Heart right ventricle (tissue), 16 donors: ENCODE results near the gene MAP7D2. TPM values are rescaled to one million over a fixed set of nuclear protein-coding genes. Genes with fewer than 3 reads are reported as not detected.

ENCODE experiments used
- ATAC-seq, 8 donors: fragments of 200-7000 bp; cut with Tn5 transposase; one replicate each; pipeline ENCODE4 v1.9.1; 2020; ENCODE audit warnings: mild to moderate bottlenecking in 8 of 8, moderate library complexity in 8 of 8, moderate number of reproducible peaks in 1 of 8
- DNase-seq, 2 donors: peaks; one replicate each; pipeline ENCODE4 v3.0.0-alpha.2; 2020
- H3K27ac ChIP-seq, 10 donors: fragments of 200-600 bp; sonication (generic) in 2 of 10; one replicate each; pipeline versions ENCODE4 v1.5.0 to v1.8.0; 2020 to 2022; ENCODE audit warnings: mild to moderate bottlenecking in 3 of 10
- H3K27me3 ChIP-seq, 7 donors: fragments of 200-600 bp; one replicate each; pipeline ENCODE4 v1.8.0; 2021 to 2022; ENCODE audit warnings: mild to moderate bottlenecking in 2 of 7
- H3K36me3 ChIP-seq, 9 donors: fragments of 200-600 bp; sonication (generic) in 1 of 9; one replicate each; pipeline versions ENCODE4 v1.5.0 to v1.8.0; 2020 to 2022; ENCODE audit warnings: mild to moderate bottlenecking in 2 of 9
- H3K4me1 ChIP-seq, 9 donors: fragments of 200-600 bp; sonication (generic) in 1 of 9; one replicate each; pipeline versions ENCODE4 v1.5.0 to v1.8.0; 2020 to 2022; ENCODE audit warnings: mild to moderate bottlenecking in 4 of 9
- H3K4me3 ChIP-seq, 10 donors: fragments of 200-600 bp; sonication (generic) in 2 of 10; one replicate each; pipeline versions ENCODE4 v1.5.0 to v1.8.0; 2020 to 2022; ENCODE audit warnings: mild to moderate bottlenecking in 7 of 10, moderate library complexity in 2 of 10
- H3K9me3 ChIP-seq, 11 donors: fragments of 200-600 bp in 10 of 11; sonication (generic) in 2 of 11; one replicate each; pipeline versions ENCODE4 v1.5.0 to v1.8.0; 2013 to 2022; ENCODE audit warnings: mild to moderate bottlenecking in 2 of 11, control low read depth in 1 of 11, moderate library complexity in 1 of 11
- WGBS, 2 donors: extraction: QIAGEN DNeasy Blood & Tissue Kit; methylation state at CpG; one replicate each; pipeline ENCODE4 v1.1.7; 2013; ENCODE audit warnings: inconsistent platforms in 1 of 2; 5-methylcytosine and 5-hydroxymethylcytosine counted together
- intact Hi-C, 10 donors: fragments of 100-400 bp; cut with DNase I; formaldehyde crosslinking; loops; one replicate each; pipeline versions ENCODE4 v1.11.1 to v1.14.2; 2022
- polyA plus RNA-seq, 2 donors: library from polyadenylated mRNA; stranded (reverse); fragments of 200-250 nt; gene quantifications; one replicate each; pipeline ENCODE4 v1.2.3, GENCODE V29; 2013
- total RNA-seq, 10 donors: library from RNA; stranded (reverse); fragmentation: NEBNext Ultra II Directional in 3 of 10; extraction: Animal tissue kit (Norgen Biotek cat#: 25700) in 3 of 10; gene quantifications; one replicate each; pipeline versions ENCODE4 v1.2.1 to v1.2.4, GENCODE V29; 2021 to 2023
- TF ChIP-seq, protein P1 (sequence below), 9 donors: fragments of 200-600 bp; sonication (generic) in 2 of 9; IDR thresholded peaks; one replicate each; pipeline versions ENCODE4 v1.5.0 to v1.8.0; 2021 to 2022; ENCODE audit warnings: antibody characterized with exemption in 9 of 9, mild to moderate bottlenecking in 5 of 9, moderate library complexity in 1 of 9
- donor health status: Arrhythmogenic right ventricular cardiomyopathy.
- donor health status: ischemic (EF 13 %, LVEDD 7.1; RV severe dilation, severe dysfunction).
- donor health status: healthy with polysubstance abuse.
- donor health status: DM: no; HTN: yes; CAD: no.
- donor health status: DM: no; HTN: no; CAD: no.
- donor health status: ischemic (EF 25% LVEDD 6.9; RV normal size, moderate dysfunction).
- donor health status: ischemic (EF 25% LVEDD 5.7; RV mildly dilated, moderate dysfunction).
- donor health status: healthy.
- donor health status: DM: yes; HTN: yes; CAD: no.
- donor health status: Ischemic cardiomyopathy.
- donor health status: ischemic (EF 35%, LVEDD 5.7; RV mildly dilated, moderate dysfunction).
- donor health status: nonischemic (EF 11% LVEDD 7.7; RV severe dilation, severe dysfunction).
- donor health status: DM: yes; HTN: yes; CAD: no.
- donor health status: PGD.
- donor health status: ischemic (EF 29% LVEDD 5.4; RV normal size, mild dysfunction).
- donor health status: nonischemic (EF 23%, LVEDD 6.1; RV moderate dilation, normal function).

The MAP7D2 gene
- total and polyA plus RNA-seq, 12 donors: 0.03 to 0.82 (median 0.38) TPM

GRCh38 chrX:20001588-20001987 lies 115.1 kb downstream of the MAP7D2 start:
- DNase-seq (no peak), ATAC-seq (no peak)
- TF ChIP-seq, protein P1, sequence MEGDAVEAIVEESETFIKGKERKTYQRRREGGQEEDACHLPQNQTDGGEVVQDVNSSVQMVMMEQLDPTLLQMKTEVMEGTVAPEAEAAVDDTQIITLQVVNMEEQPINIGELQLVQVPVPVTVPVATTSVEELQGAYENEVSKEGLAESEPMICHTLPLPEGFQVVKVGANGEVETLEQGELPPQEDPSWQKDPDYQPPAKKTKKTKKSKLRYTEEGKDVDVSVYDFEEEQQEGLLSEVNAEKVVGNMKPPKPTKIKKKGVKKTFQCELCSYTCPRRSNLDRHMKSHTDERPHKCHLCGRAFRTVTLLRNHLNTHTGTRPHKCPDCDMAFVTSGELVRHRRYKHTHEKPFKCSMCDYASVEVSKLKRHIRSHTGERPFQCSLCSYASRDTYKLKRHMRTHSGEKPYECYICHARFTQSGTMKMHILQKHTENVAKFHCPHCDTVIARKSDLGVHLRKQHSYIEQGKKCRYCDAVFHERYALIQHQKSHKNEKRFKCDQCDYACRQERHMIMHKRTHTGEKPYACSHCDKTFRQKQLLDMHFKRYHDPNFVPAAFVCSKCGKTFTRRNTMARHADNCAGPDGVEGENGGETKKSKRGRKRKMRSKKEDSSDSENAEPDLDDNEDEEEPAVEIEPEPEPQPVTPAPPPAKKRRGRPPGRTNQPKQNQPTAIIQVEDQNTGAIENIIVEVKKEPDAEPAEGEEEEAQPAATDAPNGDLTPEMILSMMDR (IDR thresholded peaks at IDR 0.05): no peak
- Histone ChIP-seq H3K27me3 (peaks cover 0 to 11% (median 0%) of the 10 kb centered on the region in 7 donors), H3K27ac (no peak overlapping the region), H3K9me3 (no peaks in the 10 kb centered on the region), H3K4me3 (no peak overlapping the region), H3K4me1 (no peaks in the 10 kb centered on the region), H3K36me3 (no peaks in the 10 kb centered on the region)
- WGBS, 2 donors: 47 to 49% methylated on average over 4 of the region's 4 CpGs
- intact Hi-C loops: no loop called here

DNA sequence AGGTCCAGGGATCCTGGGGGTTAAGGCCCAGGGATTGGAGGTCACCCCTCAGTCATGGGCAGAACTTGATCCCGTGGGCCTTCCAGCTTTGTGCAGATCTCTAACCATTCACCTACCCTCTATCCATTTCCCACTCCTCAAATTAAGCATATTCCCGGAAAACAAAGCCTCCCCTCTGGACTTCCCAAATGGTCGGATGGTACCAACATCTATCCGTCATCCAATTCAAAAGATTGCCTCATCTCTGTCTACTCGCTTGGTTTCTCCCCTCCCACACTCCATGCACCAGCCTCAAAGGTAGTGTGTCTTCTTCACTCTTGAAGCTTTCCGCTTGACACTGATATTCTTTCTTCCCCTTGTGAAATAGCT lies 125.4 kb downstream of the MAP7D2 start:
- Histone ChIP-seq H3K4me1 (peaks cover 0 to 13% (median 0%) of the 10 kb centered on the region in 9 donors), H3K9me3 (no peaks in the 10 kb centered on the region), H3K27me3 (peaks cover 0 to 6% (median 0%) of the 10 kb centered on the region in 7 donors), H3K36me3 (no peaks in the 10 kb centered on the region), H3K4me3 (peak overlapping the region in 9 of 10 donors; percentile 67 to 89 (median 79)), H3K27ac (peak overlapping the region in 8 of 10 donors; percentile 55 to 78 (median 72))
- ATAC-seq: peak in 1 of 8 donors; percentile 13
- intact Hi-C loops: loop anchor here in 7 of 10 donors (2.0 to 10.0 kb wide), 5 partner anchors 84 to 399 kb away; no protein-coding TSS in a partner anchor
- no peak for DNase-seq
- WGBS, 2 donors: 50 to 56% methylated on average over 6 of the region's 6 CpGs
- TF ChIP-seq, protein P1 (IDR thresholded peaks at IDR 0.05): peak in 1 of 9 donors; percentile 27

DNA sequence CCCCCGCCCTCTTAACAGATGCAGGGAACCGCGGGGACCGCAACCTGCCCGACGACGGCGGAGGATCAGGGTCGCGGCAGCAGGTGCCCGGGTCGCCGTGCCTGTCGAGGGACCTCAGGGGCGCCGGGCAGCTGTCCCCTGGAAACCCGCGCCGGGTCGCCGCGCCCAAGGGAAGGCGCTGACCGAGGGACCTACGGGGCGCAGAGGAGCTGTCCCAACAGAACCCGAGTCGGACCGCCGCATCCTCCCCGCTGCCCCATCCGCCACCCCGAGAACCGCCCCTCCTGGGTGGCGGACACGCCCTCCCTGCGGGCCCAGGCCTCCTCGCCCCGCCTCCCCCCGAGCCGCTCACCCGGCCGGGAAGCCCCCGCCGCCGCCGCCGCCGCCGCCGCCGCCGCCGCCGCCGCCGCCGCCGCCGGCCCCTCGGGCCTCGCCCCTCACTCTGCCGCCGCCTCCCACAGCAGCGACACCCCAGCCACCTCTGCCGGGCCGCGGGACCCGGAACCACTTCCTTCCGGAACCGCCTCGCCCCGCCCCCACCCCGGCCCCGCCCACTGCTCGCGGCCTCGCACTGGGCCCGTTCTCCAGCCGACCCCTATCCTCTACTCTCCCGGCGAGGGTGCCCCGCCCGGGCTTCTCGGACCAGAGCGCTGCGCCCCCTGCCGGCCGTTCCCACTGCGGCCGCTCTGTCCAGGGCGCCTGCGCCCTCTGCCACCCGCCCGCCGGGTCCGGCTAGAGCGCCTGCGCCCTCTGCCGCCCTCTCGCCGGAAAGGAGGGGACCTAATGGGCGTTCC lies 126.0 kb downstream of the MAP7D2 start, which contains the start of gene BCLAF3:
TSS of gene BCLAF3 (minus strand) at position 506 of the 794 bp plus-strand sequence. CDS start 20,797 bp downstream, outside the sequence.
- DNase-seq: peak; percentile 86 to 91
- Histone ChIP-seq H3K27me3 (peaks cover 0 to under 1% (median 0%) of the 10 kb centered on the region in 7 donors), H3K4me3 (peak within 1 kb of the TSS; percentile 50 to 89 (median 77)), H3K36me3 (no peaks in the 10 kb centered on the region), H3K9me3 (no peaks in the 10 kb centered on the region), H3K4me1 (peaks cover 0 to 13% (median 0%) of the 10 kb centered on the region in 9 donors), H3K27ac (peak within 1 kb of the TSS in 9 of 10 donors; percentile 60 to 78 (median 73))
- 1% methylated on average over 46 to 51 of the region's 103 CpGs for WGBS, 2 donors
- intact Hi-C loops: loop anchor here in 7 of 10 donors (2.0 to 10.0 kb wide), 5 partner anchors 83 to 398 kb away; no protein-coding TSS in a partner anchor
- peak; percentile 97 to 100 (median 100) for ATAC-seq
- TF ChIP-seq, protein P1 (IDR thresholded peaks at IDR 0.05): peak; percentile 57 to 89 (median 80)

DNA sequence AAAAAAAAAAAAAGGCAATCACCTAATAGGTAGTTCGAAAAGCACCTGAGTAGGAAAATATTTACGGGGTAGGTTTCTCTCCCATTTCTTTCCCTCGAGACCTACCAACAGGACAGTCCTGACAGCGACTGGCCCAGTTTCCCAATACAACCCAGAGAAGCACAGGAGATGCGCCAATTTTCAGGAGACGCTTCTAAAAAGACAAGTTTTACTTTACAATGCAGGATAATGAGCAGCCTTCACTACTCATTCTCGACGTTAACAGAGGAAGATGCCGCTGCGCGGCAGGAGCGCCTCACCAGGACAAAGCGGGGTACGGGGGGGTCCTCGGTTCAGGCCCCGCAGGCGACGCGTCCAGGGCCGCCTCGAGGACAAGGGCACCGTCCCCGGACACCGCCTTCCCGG lies 126.6 kb downstream of the MAP7D2 start:
- WGBS, 2 donors: 1 to 3% methylated on average over 21 to 25 of the region's 25 CpGs
- H3K27ac ChIP-seq: peak overlapping the region in 9 of 10 donors; percentile 60 to 78 (median 72)
- peak in 6 of 8 donors; percentile 10 to 39 (median 13) for ATAC-seq

More for the DNA sequence above, 126.6 kb downstream of the MAP7D2 start:
- Histone ChIP-seq H3K9me3 (peaks cover 0 to 4% (median 0%) of the 10 kb centered on the region in 11 donors), H3K36me3 (no peaks in the 10 kb centered on the region), H3K27me3 (peaks cover 0 to 2% (median 0%) of the 10 kb centered on the region in 7 donors), H3K4me1 (peaks cover 0 to 13% (median 0%) of the 10 kb centered on the region in 9 donors), H3K4me3 (peak overlapping the region; percentile 50 to 89 (median 77))
- TF ChIP-seq, protein P1 (IDR thresholded peaks at IDR 0.05): no peak
- intact Hi-C loops: loop anchor here in 7 of 10 donors (2.0 to 10.0 kb wide), 5 partner anchors 83 to 397 kb away; no protein-coding TSS in a partner anchor
- no peak for DNase-seq
